ENCODE data around the gene IFNAR2. TPM values are rescaled to one million over a fixed set of nuclear protein-coding genes. Genes with fewer than 3 reads are reported as not detected.

The IFNAR2 gene
- 2.5 and 5.8 TPM in 2 replicates for total RNA-seq

DNA sequence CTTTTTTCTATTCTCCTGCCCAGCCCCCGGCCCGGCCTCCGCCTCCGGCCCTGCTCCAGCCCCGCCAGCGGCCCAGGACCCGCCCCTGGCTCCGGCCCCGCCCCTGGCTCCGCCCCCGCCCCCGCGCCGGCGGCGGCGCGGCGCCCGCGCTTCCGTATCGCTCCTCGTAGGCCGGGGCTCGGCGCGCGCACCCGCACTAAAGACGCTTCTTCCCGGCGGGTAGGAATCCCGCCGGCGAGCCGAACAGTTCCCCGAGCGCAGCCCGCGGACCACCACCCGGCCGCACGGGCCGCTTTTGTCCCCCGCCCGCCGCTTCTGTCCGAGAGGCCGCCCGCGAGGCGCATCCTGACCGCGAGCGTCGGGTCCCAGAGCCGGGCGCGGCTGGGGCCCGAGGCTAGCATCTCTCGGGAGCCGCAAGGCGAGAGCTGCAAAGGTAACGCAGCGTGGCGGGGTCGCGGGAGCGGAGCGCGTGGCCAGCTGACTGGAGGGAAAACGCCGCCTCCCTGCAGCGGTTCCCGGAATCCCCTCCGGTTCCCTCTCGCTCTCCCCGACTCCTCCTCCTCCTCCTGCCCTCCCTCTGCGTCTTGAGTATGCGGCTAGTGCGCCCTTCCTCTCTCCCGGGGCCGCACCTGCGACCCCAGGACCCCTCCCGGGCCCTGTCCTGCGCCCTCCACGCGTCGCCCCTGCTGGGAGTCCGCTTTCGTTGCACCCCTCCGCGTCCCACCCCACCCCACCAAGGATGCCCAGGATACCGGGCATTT, at the start of gene IFNAR2:
Gene IFNAR2, plus strand, starts transcription at position 155 of the 761 bp plus-strand sequence. CDS start 11,985 bp downstream, outside the sequence.

DNA sequence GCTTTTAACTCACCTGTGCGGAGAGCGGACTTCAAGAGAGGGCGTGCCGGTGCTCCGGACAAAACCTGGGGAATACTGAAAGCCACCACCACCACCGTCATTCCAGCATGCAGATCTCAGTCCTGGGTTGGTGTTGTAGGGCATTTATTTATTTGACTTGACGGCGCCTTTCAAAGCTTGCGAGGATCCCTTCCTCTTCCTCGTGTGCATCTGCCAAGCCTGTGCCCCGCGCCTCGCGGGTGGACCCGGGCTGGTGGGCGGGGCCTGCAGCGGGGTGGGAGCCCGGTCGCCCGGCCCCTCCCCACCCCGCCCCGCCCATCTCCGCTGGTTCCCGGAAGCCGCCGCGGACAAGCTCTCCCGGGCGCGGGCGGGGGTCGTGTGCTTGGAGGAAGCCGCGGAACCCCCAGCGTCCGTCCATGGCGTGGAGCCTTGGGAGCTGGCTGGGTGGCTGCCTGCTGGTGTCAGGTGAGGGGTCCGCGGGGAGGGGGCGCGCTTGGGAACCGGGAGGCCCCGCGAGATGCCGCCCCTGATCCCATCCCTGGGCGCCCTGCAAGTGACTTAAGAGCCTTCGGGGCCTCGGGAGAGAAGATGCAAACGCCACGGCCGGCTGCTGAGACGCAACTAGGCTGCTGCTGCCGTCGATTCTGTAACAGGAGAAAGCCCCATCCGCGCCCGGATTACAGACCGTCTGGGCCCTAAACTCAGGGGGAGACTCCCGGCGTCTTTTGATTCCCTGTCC, 36.5 kb downstream of the IFNAR2 start, which contains the start of gene IL10RB:
Gene IL10RB, plus strand, starts transcription at position 318 of the 739 bp plus-strand sequence. Its CDS starts 99 bp downstream, at position 417.

Other genes starting within 250 kb of the IFNAR2 start
- gene OLIG2, start 204.0 kb upstream of the IFNAR2 start, total RNA-seq: not detected in 2 replicates
- not detected in 2 replicates for gene OLIG1, start 159.8 kb upstream of the IFNAR2 start, total RNA-seq
- gene IL10RB, start 36.4 kb downstream of the IFNAR2 start, total RNA-seq: 55.6 and 60.4 TPM in 2 replicates
- 23.9 and 27.5 TPM in 2 replicates for gene IFNAR1, start 95.0 kb downstream of the IFNAR2 start, total RNA-seq
- 36.4 and 44.8 TPM in 2 replicates for gene IFNGR2, start 173.5 kb downstream of the IFNAR2 start, total RNA-seq

Data from smooth muscle cell of trachea (primary cell).